ENCODE results near the gene ASAP2.

Gene ASAP2

DNA sequence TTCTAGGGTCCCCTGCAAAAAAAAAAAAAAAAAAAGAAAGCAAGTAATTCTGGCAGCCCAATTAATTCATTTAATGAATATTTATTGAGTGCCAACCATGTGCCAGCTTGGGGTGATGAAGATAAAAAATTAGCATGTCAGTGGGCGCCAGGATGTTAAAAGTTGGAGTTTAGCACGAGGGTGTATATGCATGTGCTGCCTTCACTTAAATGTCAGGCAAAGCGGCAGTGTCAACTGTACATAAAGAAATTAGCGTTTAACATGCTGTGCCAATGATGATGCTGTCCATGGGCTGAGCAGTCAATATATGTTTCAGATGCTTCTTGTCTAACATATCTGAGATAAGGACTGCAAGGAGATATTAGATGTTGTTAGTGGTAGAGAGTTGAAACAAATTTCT is 49.5 kb downstream of the ASAP2 start:
- no peak overlapping the region for H3K4me2 ChIP-seq (ENCODE audit: low read depth, low read length, poor library complexity, severe bottlenecking)
- TF ChIP-seq EZH2phosphoT487 (IDR thresholded peaks at IDR 0.05; ENCODE audit: borderline replicate concordance): no peak
- TF ChIP-seq, protein P1, sequence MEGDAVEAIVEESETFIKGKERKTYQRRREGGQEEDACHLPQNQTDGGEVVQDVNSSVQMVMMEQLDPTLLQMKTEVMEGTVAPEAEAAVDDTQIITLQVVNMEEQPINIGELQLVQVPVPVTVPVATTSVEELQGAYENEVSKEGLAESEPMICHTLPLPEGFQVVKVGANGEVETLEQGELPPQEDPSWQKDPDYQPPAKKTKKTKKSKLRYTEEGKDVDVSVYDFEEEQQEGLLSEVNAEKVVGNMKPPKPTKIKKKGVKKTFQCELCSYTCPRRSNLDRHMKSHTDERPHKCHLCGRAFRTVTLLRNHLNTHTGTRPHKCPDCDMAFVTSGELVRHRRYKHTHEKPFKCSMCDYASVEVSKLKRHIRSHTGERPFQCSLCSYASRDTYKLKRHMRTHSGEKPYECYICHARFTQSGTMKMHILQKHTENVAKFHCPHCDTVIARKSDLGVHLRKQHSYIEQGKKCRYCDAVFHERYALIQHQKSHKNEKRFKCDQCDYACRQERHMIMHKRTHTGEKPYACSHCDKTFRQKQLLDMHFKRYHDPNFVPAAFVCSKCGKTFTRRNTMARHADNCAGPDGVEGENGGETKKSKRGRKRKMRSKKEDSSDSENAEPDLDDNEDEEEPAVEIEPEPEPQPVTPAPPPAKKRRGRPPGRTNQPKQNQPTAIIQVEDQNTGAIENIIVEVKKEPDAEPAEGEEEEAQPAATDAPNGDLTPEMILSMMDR (conservative IDR thresholded peaks at IDR 0.05; ENCODE audit: low read length): no peak

DNA sequence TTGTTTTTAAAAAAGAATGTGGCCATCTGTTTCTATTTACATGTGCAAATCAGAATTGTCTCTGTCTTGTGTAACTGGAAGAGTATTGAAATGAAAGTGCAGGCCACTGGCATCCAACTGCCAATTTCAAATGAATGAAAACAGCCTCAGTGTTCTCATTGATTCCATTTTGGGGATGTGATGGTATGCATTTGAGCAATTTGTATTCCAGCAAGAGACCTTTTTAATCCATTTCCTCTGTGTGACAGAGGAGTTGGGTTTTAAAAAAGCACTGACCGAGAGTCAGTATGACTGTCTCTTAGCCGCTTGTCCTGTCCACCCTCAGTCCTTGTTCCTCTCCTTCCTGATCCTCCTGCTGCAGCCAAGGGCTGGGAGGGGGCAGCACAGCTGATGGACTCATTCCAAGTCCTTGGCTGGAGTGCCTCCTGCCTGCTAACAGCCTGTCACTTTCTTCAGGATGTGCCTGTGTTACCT is 50.0 kb downstream of the ASAP2 start:
- H3K9ac ChIP-seq (ENCODE audit: low read depth, low read length, poor library complexity, severe bottlenecking): no peak overlapping the region
- H3K36me3 ChIP-seq (ENCODE audit: insufficient read depth, low read length): no peaks in the 10 kb centered on the region
- H3K27me3 ChIP-seq (ENCODE audit: insufficient read depth, low read length, poor library complexity, severe bottlenecking): no peaks in the 10 kb centered on the region
- no peak overlapping the region for H2AFZ ChIP-seq (ENCODE audit: low read length)
- H3K79me2 ChIP-seq (ENCODE audit: insufficient read depth, low read length): peaks cover 40% of the 10 kb centered on the region
- no peaks in the 10 kb centered on the region for H3F3A ChIP-seq (ENCODE audit: low read depth)
- H3K4me3 ChIP-seq (ENCODE audit: low read length, poor library complexity, severe bottlenecking): no peak overlapping the region
- H3K9me2 ChIP-seq (replicated peaks; ENCODE audit: low read depth, low read length): no peaks in the 10 kb centered on the region
- H3K4me2 ChIP-seq (ENCODE audit: low read depth, low read length, poor library complexity, severe bottlenecking): no peak overlapping the region
- no peaks in the 10 kb centered on the region for H3K9me3 ChIP-seq (ENCODE audit: insufficient read depth, low read depth, low read length)
- no peaks in the 10 kb centered on the region for H4K20me1 ChIP-seq (ENCODE audit: insufficient read depth, low read length, poor library complexity, severe bottlenecking)
- TF ChIP-seq, protein P1 (conservative IDR thresholded peaks at IDR 0.05; ENCODE audit: low read length): no peak
- no peak for TF ChIP-seq EZH2phosphoT487 (IDR thresholded peaks at IDR 0.05; ENCODE audit: borderline replicate concordance)
- no peaks in the 10 kb centered on the region for H3K4me1 ChIP-seq (ENCODE audit: insufficient read depth, low read length, poor library complexity, severe bottlenecking)

More for the DNA sequence above, 49.5 kb downstream of the ASAP2 start:
- no peaks in the 10 kb centered on the region for H3F3A ChIP-seq (ENCODE audit: low read depth)
- H3K9me2 ChIP-seq (replicated peaks; ENCODE audit: low read depth, low read length): no peaks in the 10 kb centered on the region
- H3K4me1 ChIP-seq (ENCODE audit: insufficient read depth, low read length, poor library complexity, severe bottlenecking): no peaks in the 10 kb centered on the region
- no peak overlapping the region for H2AFZ ChIP-seq (ENCODE audit: low read length)
- H3K79me2 ChIP-seq (ENCODE audit: insufficient read depth, low read length): peaks cover 43% of the 10 kb centered on the region
- H4K20me1 ChIP-seq (ENCODE audit: insufficient read depth, low read length, poor library complexity, severe bottlenecking): no peaks in the 10 kb centered on the region
- no peak overlapping the region for H3K4me3 ChIP-seq (ENCODE audit: low read length, poor library complexity, severe bottlenecking)
- no peaks in the 10 kb centered on the region for H3K36me3 ChIP-seq (ENCODE audit: insufficient read depth, low read length)
- H3K27me3 ChIP-seq (ENCODE audit: insufficient read depth, low read length, poor library complexity, severe bottlenecking): no peaks in the 10 kb centered on the region
- no peaks in the 10 kb centered on the region for H3K9me3 ChIP-seq (ENCODE audit: insufficient read depth, low read depth, low read length)
- no peak overlapping the region for H3K9ac ChIP-seq (ENCODE audit: low read depth, low read length, poor library complexity, severe bottlenecking)

DNA sequence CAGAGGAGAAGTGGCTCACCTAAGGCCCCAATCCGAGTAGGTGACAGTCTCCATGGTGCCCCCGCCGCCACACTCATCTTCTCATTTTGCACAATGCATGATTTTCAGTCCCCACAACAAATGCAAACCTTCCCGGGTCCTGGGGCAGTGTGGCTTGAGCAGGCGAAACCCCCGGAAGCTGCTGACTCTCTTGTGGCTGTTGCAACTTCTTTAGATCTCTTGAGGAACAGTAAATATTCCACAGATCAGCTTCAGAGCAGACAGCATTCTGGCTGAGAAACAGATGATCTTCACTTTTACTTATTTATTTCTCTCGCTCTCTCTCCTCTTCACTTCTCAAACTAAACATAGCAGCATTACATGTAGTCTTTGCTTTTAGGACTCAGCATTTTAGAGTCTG is 51.9 kb downstream of the ASAP2 start:
- no peaks in the 10 kb centered on the region for H3F3A ChIP-seq (ENCODE audit: low read depth)
- TF ChIP-seq, protein P1 (conservative IDR thresholded peaks at IDR 0.05; ENCODE audit: low read length): no peak
- no peak for TF ChIP-seq EZH2phosphoT487 (IDR thresholded peaks at IDR 0.05; ENCODE audit: borderline replicate concordance)
- H3K4me2 ChIP-seq (ENCODE audit: low read depth, low read length, poor library complexity, severe bottlenecking): no peak overlapping the region
- no peak overlapping the region for H3K9ac ChIP-seq (ENCODE audit: low read depth, low read length, poor library complexity, severe bottlenecking)
- no peak overlapping the region for H2AFZ ChIP-seq (ENCODE audit: low read length)
- H3K4me3 ChIP-seq (ENCODE audit: low read length, poor library complexity, severe bottlenecking): no peak overlapping the region
- H3K36me3 ChIP-seq (ENCODE audit: insufficient read depth, low read length): no peaks in the 10 kb centered on the region
- no peaks in the 10 kb centered on the region for H3K4me1 ChIP-seq (ENCODE audit: insufficient read depth, low read length, poor library complexity, severe bottlenecking)
- H4K20me1 ChIP-seq (ENCODE audit: insufficient read depth, low read length, poor library complexity, severe bottlenecking): no peaks in the 10 kb centered on the region
- H3K9me2 ChIP-seq (replicated peaks; ENCODE audit: low read depth, low read length): no peaks in the 10 kb centered on the region
- peaks cover 46% of the 10 kb centered on the region for H3K79me2 ChIP-seq (ENCODE audit: insufficient read depth, low read length)
- no peaks in the 10 kb centered on the region for H3K9me3 ChIP-seq (ENCODE audit: insufficient read depth, low read depth, low read length)
- H3K27me3 ChIP-seq (ENCODE audit: insufficient read depth, low read length, poor library complexity, severe bottlenecking): no peaks in the 10 kb centered on the region
